IMR-90 (cell line): Measurements from ENCODE around the gene PRPS1L1. TPM values are rescaled to one million over a fixed set of nuclear protein-coding genes. Genes with fewer than 3 reads are reported as not detected.

Experiments
- ATAC-seq: fragments of 200-7000 bp; cut with Tn5 transposase; 2 replicates; pipeline ENCODE4 v1.9.1; 2020; ENCODE audit warnings: low read depth, mild to moderate bottlenecking, moderate library complexity
- BruUV-seq: library from RNA; stranded (reverse); fragments of 400-500 nt; replicated peaks from 2 replicates; lab custom pipeline; 2021; lab: Mats Ljungman, UMichigan
- CTCF ChIA-PET: fragments of 300-600 bp; formaldehyde crosslinking; extraction: SDS; loops from one replicate; lab custom pipeline; 2021; ENCODE audit warnings: antibody characterized with exemption; lab: Yijun Ruan, JAX
- POLR2A ChIA-PET: fragments of 300-600 bp; sonication (Branson Sonifier 250); formaldehyde crosslinking; loops from one replicate; lab custom pipeline; 2022; ENCODE audit warnings: antibody characterized with exemption; ENCODE audit not compliant: unreplicated experiment; lab: Charles Lee
- DNase-seq: peaks from one replicate; pipeline ENCODE4 v3.0.0; 2013
- H2AFZ ChIP-seq: replicated peaks from 2 replicates; pipeline ENCODE3; 2013; ENCODE audit warnings: low read length, mild to moderate bottlenecking; ENCODE audit not compliant: poor library complexity
- H2AK5ac ChIP-seq: 2 replicates; pipeline ENCODE4 v1.6.1; 2013; ENCODE audit warnings: low read depth, low read length, inconsistent platforms
- H2AK9ac ChIP-seq: replicated peaks from 2 replicates; pipeline ENCODE3; 2013; ENCODE audit warnings: mild to moderate bottlenecking, low read depth, low read length, moderate library complexity; ENCODE audit not compliant: poor library complexity
- H2BK120ac ChIP-seq: 2 replicates; pipeline ENCODE4 v1.6.1; 2013; ENCODE audit warnings: low read depth, low read length, inconsistent platforms
- H2BK15ac ChIP-seq: 3 replicates; pipeline ENCODE4 v1.6.1; 2013; ENCODE audit warnings: low read depth, low read length, inconsistent platforms
- H2BK20ac ChIP-seq: 2 replicates; pipeline ENCODE4 v1.6.1; 2013; ENCODE audit warnings: low read depth, mild to moderate bottlenecking, inconsistent platforms, low read length, moderate library complexity
- H2BK5ac ChIP-seq: 2 replicates; pipeline ENCODE4 v1.6.1; 2013; ENCODE audit warnings: mild to moderate bottlenecking, low read depth, low read length, inconsistent platforms; ENCODE audit not compliant: poor library complexity, severe bottlenecking
- H3K14ac ChIP-seq: replicated peaks from 2 replicates; pipeline ENCODE4 v1.6.1; 2013; ENCODE audit warnings: low read depth, low read length, inconsistent platforms
- H3K18ac ChIP-seq: 2 replicates; pipeline ENCODE4 v1.6.1; 2013; ENCODE audit warnings: low read depth, low read length, control low read depth
- H3K23ac ChIP-seq: 2 replicates; pipeline ENCODE4 v1.6.1; 2013; ENCODE audit warnings: low read depth, low read length, inconsistent platforms
- H3K27ac ChIP-seq: 2 replicates; pipeline ENCODE4 v1.5.1; 2013; ENCODE audit warnings: mild to moderate bottlenecking, control low read depth, low read length; ENCODE audit not compliant: insufficient read depth
- H3K27me3 ChIP-seq: 2 replicates; pipeline ENCODE4 v1.6.1; 2013; ENCODE audit warnings: low read length; ENCODE audit not compliant: control insufficient read depth, insufficient read depth
- H3K36me3 ChIP-seq: 2 replicates; pipeline ENCODE4 v1.6.1; 2013; ENCODE audit warnings: low read length, mixed read lengths; ENCODE audit not compliant: control insufficient read depth, insufficient read depth
- H3K4ac ChIP-seq: 2 replicates; pipeline ENCODE4 v1.6.1; 2013; ENCODE audit warnings: low read depth, low read length, inconsistent platforms
- H3K4me1 ChIP-seq: 2 replicates; pipeline ENCODE4 v1.6.1; 2013; ENCODE audit warnings: low read length, mixed read lengths; ENCODE audit not compliant: control insufficient read depth, insufficient read depth
- H3K4me2 ChIP-seq: 2 replicates; pipeline ENCODE4 v1.6.1; 2013; ENCODE audit warnings: low read depth, mild to moderate bottlenecking, control low read depth, low read length, moderate library complexity
- H3K4me3 ChIP-seq: 2 replicates; pipeline ENCODE4 v1.5.1; 2013; ENCODE audit warnings: low read depth, mild to moderate bottlenecking, control low read depth, low read length, moderate library complexity; ENCODE audit not compliant: insufficient read depth
- H3K56ac ChIP-seq: 2 replicates; pipeline ENCODE4 v1.6.1; 2013; ENCODE audit warnings: low read length, inconsistent platforms; ENCODE audit not compliant: insufficient read depth; ENCODE audit errors: extremely low read depth
- H3K79me1 ChIP-seq, 2 experiments: 2 replicates each; pipeline ENCODE4 v1.6.1; 2013; ENCODE audit warnings: low read length in 2 of 2, inconsistent platforms in 1 of 2, low read depth in 1 of 2
- H3K9ac ChIP-seq: 2 replicates; pipeline ENCODE4 v1.6.1; 2013; ENCODE audit warnings: low read depth, low read length, control low read depth
- H3K9me1 ChIP-seq: 2 replicates; pipeline ENCODE4 v1.6.1; 2013; ENCODE audit warnings: low read length, inconsistent platforms; ENCODE audit not compliant: insufficient read depth
- H3K9me3 ChIP-seq: 2 replicates; pipeline ENCODE4 v1.6.1; 2013; ENCODE audit warnings: low read length; ENCODE audit not compliant: control insufficient read depth, insufficient read depth
- H4K20me1 ChIP-seq: 2 replicates; pipeline ENCODE4 v1.6.1; 2013; ENCODE audit warnings: low read length, inconsistent platforms; ENCODE audit not compliant: insufficient read depth
- H4K5ac ChIP-seq: 2 replicates; pipeline ENCODE4 v1.6.1; 2013; ENCODE audit warnings: mild to moderate bottlenecking, low read depth, low read length, control low read depth
- H4K8ac ChIP-seq, 2 experiments: 2 replicates each; pipeline ENCODE4 v1.6.1; 2013; ENCODE audit warnings: low read depth in 2 of 2, low read length in 2 of 2, control low read depth in 1 of 2, inconsistent platforms in 1 of 2
- H4K91ac ChIP-seq: 2 replicates; pipeline ENCODE4 v1.6.1; 2013; ENCODE audit warnings: low read depth, low read length, inconsistent platforms; ENCODE audit not compliant: insufficient read depth
- MAFK ChIP-seq: IDR thresholded peaks from 2 replicates; pipeline ENCODE4 v1.6.1; 2012; ENCODE audit warnings: low read depth, low read length, improper control_type of control experiment
- MXI1 ChIP-seq: IDR thresholded peaks from 2 replicates; pipeline ENCODE4 v1.6.1; 2012; ENCODE audit warnings: low read depth, mild to moderate bottlenecking, low read length, moderate library complexity, borderline replicate concordance
- NFE2L2 ChIP-seq: fragments of 150-350 bp; IDR thresholded peaks from 2 replicates; pipeline ENCODE4 v1.6.1; 2016; ENCODE audit warnings: low read depth, mild to moderate bottlenecking, low read length
- WGBS, 2 experiments: methylation state at CpG; one replicate each; pipeline versions ENCODE4 v1.1.5 to v1.1.7; 2013; ENCODE audit warnings: missing lambda C conversion rate in 2 of 2; ENCODE audit not compliant: insufficient read length in 1 of 2; ENCODE audit errors: extremely low coverage in 2 of 2; 5-methylcytosine and 5-hydroxymethylcytosine counted together
- dilution Hi-C: fragments of 300-500 bp; cut with HindIII; formaldehyde crosslinking; loops from one replicate; pipeline ENCODE4 v1.14.3; 2018; ENCODE audit warnings: low sequenced_read_pairs; ENCODE audit not compliant: unreplicated experiment
- in situ Hi-C: fragments of 300-500 bp; cut with MboI; formaldehyde crosslinking; loops from 3 replicates; pipeline ENCODE4 v1.14.3; 2019; ENCODE audit warnings: low sequenced_read_pairs, inconsistent platforms, mixed read lengths
- intact Hi-C: fragments of 100-400 bp; cut with micrococcal nuclease; formaldehyde crosslinking; loops from 2 replicates; pipeline ENCODE4 v1.10.0; 2022
- polyA plus RNA-seq, 3 experiments: library from polyadenylated mRNA; depleted of rRNA; stranded (reverse); fragments of >200 nt; gene quantifications; 2 replicates each; pipeline ENCODE4 v1.2.3, GENCODE V29; 2012; ENCODE audit warnings: low replicate concordance in 1 of 3
- total RNA-seq: library from RNA; depleted of rRNA; stranded (reverse); fragments of >200 nt; gene quantifications from 2 replicates; pipeline ENCODE4 v1.2.3, GENCODE V29; 2012

Gene PRPS1L1
- total and polyA plus RNA-seq, 2 of the 4 experiments (the other 2 are of a cell fraction), result not detected

- no peaks in the 10 kb centered on the region for H3K9me3 ChIP-seq
- no peaks in the 10 kb centered on the region for H3K4me1 ChIP-seq
- H3K4ac ChIP-seq, result no peak overlapping the region
- H2BK120ac ChIP-seq, result no peak overlapping the region
- no TSS peak for BruUV-seq
- H3K27ac ChIP-seq, result no peak overlapping the region
- TF ChIP-seq MXI1 (no peak), NFE2L2 (no peak), MAFK (peak; percentile 48; the same call in 1 of the 2 replicates)
- H3K36me3 ChIP-seq, result no peaks in the 10 kb centered on the region
- no peak overlapping the region for H2AFZ ChIP-seq
- no peak overlapping the region for H3K56ac ChIP-seq
- ATAC-seq (no peak), DNase-seq (no peak)
- H4K91ac ChIP-seq, result no peak overlapping the region
- CTCF ChIA-PET, result no interaction called here
- in situ Hi-C loops, result no loop called here
- intact Hi-C loops, result no loop called here
- no CpG with 5 or more reads among the region's 2 CpGs for WGBS, 2 experiments
- no peak overlapping the region for H2BK20ac ChIP-seq
- H3K23ac ChIP-seq, result no peak overlapping the region
- no peaks in the 10 kb centered on the region for H3K9me1 ChIP-seq
- no peak overlapping the region for H3K4me3 ChIP-seq
- no peak overlapping the region for H2BK15ac ChIP-seq
- H3K14ac ChIP-seq, result no peak overlapping the region
- H3K27me3 ChIP-seq, result no peaks in the 10 kb centered on the region
- no peak overlapping the region for H2AK9ac ChIP-seq
- H2BK5ac ChIP-seq, result no peak overlapping the region
- H3K79me1 ChIP-seq, result no peaks in the 10 kb centered on the region
- dilution Hi-C loops, result no loop called here
- POLR2A ChIA-PET, result no interaction called here
- no peak overlapping the region for H2AK5ac ChIP-seq
- H3K18ac ChIP-seq, result no peak overlapping the region
- no peak overlapping the region for H3K9ac ChIP-seq
- H4K20me1 ChIP-seq, result no peaks in the 10 kb centered on the region
- H3K4me2 ChIP-seq, result no peak overlapping the region
- H4K5ac ChIP-seq, result no peak overlapping the region
- H4K8ac ChIP-seq, result no peak overlapping the region
Measured at GRCh38 chr7:18053177-18053928, 25.7 kb upstream of the PRPS1L1 start.
